ENCODE data around the gene MRPS11. TPM values are rescaled to one million over a fixed set of nuclear protein-coding genes. Genes with fewer than 3 reads are reported as not detected.

Gene MRPS11
- polyA plus RNA-seq, 3 donors = 41.6 to 46.0 (median 42.7) TPM

Other genes with a start within 250 kb of the MRPS11 start
- gene NTRK3, start 211.0 kb upstream of the MRPS11 start, polyA plus RNA-seq (ENCODE audit: insufficient read length in 3 of 3) = 10 to 100 TPM in 2 of 3 donors, 1 to 10 TPM in 1; 7.9 to 13.2 (median 10.9) TPM
- gene MRPL46, start 320 bp upstream of the MRPS11 start, polyA plus RNA-seq (ENCODE audit: insufficient read length in 3 of 3) = 10 to 100 TPM; 31.4 to 32.3 (median 31.8) TPM
- gene DET1, start 79.0 kb downstream of the MRPS11 start, polyA plus RNA-seq (ENCODE audit: insufficient read length in 3 of 3) = 10 to 100 TPM; 12.2 to 15.4 (median 15.0) TPM
- 1 to 10 TPM; 5.8 to 6.3 (median 6.1) TPM for gene AEN, start 153.6 kb downstream of the MRPS11 start, polyA plus RNA-seq (ENCODE audit: insufficient read length in 3 of 3)
- gene ISG20, start 171.3 kb downstream of the MRPS11 start, polyA plus RNA-seq (ENCODE audit: insufficient read length in 3 of 3) = 1 to 10 TPM in 2 of 3 donors, under 1 TPM in 1; 1.00 to 1.3 (median 1.2) TPM